COLO668 (cell line): Measurements from ENCODE around the gene FFAR1.
"Not testable (repeated sequence)": the region's sequence is repeated elsewhere in the genome, so short reads cannot be mapped to it uniquely, and the experiment has no call there.

Source experiments
- DNase-seq: peaks from one replicate; lab custom pipeline; 2025; ENCODE audit not compliant: unreplicated experiment; lab: John Stamatoyannopoulos, UW

Gene FFAR1

GRCh38 chr19:35359395-35359794 lies 11.7 kb downstream of the FFAR1 start:
- DNase-seq: not testable (repeated sequence)

- not testable (repeated sequence) for DNase-seq
Observed at GRCh38 chr19:35360081-35360480, 12.4 kb downstream of the FFAR1 start.

GRCh38 chr19:35360880-35361420 lies 13.2 kb downstream of the FFAR1 start:
- DNase-seq: no peak

GRCh38 chr19:35362261-35363000 lies 14.7 kb downstream of the FFAR1 start:
- no peak for DNase-seq

GRCh38 chr19:35363001-35363590 lies 15.4 kb downstream of the FFAR1 start:
- DNase-seq: no peak

GRCh38 chr19:35363711-35364425 lies 16.2 kb downstream of the FFAR1 start:
- DNase-seq: no peak

- DNase-seq: no peak
Observed at GRCh38 chr19:35365303-35365702, 17.6 kb downstream of the FFAR1 start.

- DNase-seq: no peak
Observed at GRCh38 chr19:35368378-35368777, 20.7 kb downstream of the FFAR1 start.

- no peak for DNase-seq
Observed at GRCh38 chr19:35369522-35369921, 21.8 kb downstream of the FFAR1 start.

- no peak for DNase-seq
Observed at GRCh38 chr19:35370722-35371121, 23.0 kb downstream of the FFAR1 start, which contains the start of gene GPR42. TSS of gene GPR42 (plus strand) at chr19:35371068. CDS start at chr19:35371360, 292 bp downstream.

- DNase-seq: no peak
Observed at GRCh38 chr19:35373492-35373891, 25.8 kb downstream of the FFAR1 start.

- not testable (repeated sequence) for DNase-seq
Observed at GRCh38 chr19:35374031-35374430, 26.3 kb downstream of the FFAR1 start.

GRCh38 chr19:35375505-35376307 lies 28.0 kb downstream of the FFAR1 start:
- DNase-seq: no peak

- DNase-seq: no peak
Observed at GRCh38 chr19:35377656-35378055, 30.0 kb downstream of the FFAR1 start.

GRCh38 chr19:35378356-35378755 lies 30.7 kb downstream of the FFAR1 start:
- DNase-seq: no peak

GRCh38 chr19:35379545-35379944 lies 31.8 kb downstream of the FFAR1 start:
- not testable (repeated sequence) for DNase-seq

- no peak for DNase-seq
Observed at GRCh38 chr19:35379992-35380391, 32.3 kb downstream of the FFAR1 start.

GRCh38 chr19:35380450-35381124 lies 32.9 kb downstream of the FFAR1 start:
- DNase-seq: no peak

GRCh38 chr19:35381318-35381717 lies 33.6 kb downstream of the FFAR1 start:
- DNase-seq: no peak

- DNase-seq: no peak
Observed at GRCh38 chr19:35381926-35382325, 34.2 kb downstream of the FFAR1 start.
